ENCODE data around the gene SPPL2B.

DNA sequence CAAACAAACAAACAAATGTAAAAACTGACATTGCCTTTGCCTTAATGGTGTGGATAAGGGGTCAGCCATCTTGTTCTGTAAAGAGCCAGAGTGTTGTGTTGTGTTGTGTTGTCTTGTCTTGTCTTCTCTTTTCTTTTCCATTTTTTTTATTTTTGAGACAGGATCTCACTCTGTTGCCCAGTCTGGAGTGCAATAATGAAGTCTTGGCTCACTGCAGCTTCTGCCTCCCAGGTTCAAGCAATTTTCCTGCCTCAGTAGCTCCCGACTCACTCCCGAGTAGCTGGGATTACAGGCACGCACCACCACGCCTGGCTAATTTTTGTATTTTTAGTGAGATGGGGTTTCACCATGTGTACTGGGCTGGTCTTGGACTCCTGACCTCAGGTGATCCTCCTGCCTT is 71.1 kb downstream of the SPPL2B start:
- TF ChIP-seq CTCF (IDR thresholded peaks at IDR 0.05) (no peak), POLR2A (IDR thresholded peaks at IDR 0.05) (no peak)

Data from right lobe of liver (tissue), 4 donors.